Epidermal melanocyte (primary cell): ENCODE results near the gene ERCC3.
"Not testable (repeated sequence)": the region's sequence is repeated elsewhere in the genome, so short reads cannot be mapped to it uniquely, and the experiment has no call there.

ENCODE experiments used
- DNase-seq: peaks from one replicate; pipeline ENCODE4 v3.0.0; 2011; ENCODE audit warnings: low spot score; ENCODE audit not compliant: insufficient read length

ERCC3 gene

GRCh38 chr2:127226520-127227263, 67.3 kb downstream of the ERCC3 start:
- no peak for DNase-seq

GRCh38 chr2:127226132-127226519, 67.8 kb downstream of the ERCC3 start:
- no peak for DNase-seq

- no peak for DNase-seq
These were observed 68.6 kb downstream of the ERCC3 start for GRCh38 chr2:127225186-127225960.

GRCh38 chr2:127224135-127224534, 69.8 kb downstream of the ERCC3 start:
- not testable (repeated sequence) for DNase-seq

- no peak for DNase-seq
These were observed 73.0 kb downstream of the ERCC3 start for GRCh38 chr2:127220768-127221527.

- no peak for DNase-seq
These were observed 73.7 kb downstream of the ERCC3 start, which contains the start of gene CYP27C1 for GRCh38 chr2:127220102-127220767. Gene CYP27C1 (minus strand): TSS chr2:127220299. CDS start chr2:127220270, 29 bp downstream.

GRCh38 chr2:127219171-127220070, 74.5 kb downstream of the ERCC3 start:
- no peak for DNase-seq

GRCh38 chr2:127218812-127219170, 75.2 kb downstream of the ERCC3 start:
- DNase-seq, result no peak

- no peak for DNase-seq
These were observed 76.2 kb downstream of the ERCC3 start for GRCh38 chr2:127217470-127218325.

- no peak for DNase-seq
These were observed 77.4 kb downstream of the ERCC3 start for GRCh38 chr2:127216593-127216992.

GRCh38 chr2:127216095-127216494, 77.8 kb downstream of the ERCC3 start:
- no peak for DNase-seq

GRCh38 chr2:127214201-127214600, 79.7 kb downstream of the ERCC3 start:
- not testable (repeated sequence) for DNase-seq

- no peak for DNase-seq
These were observed 85.6 kb downstream of the ERCC3 start for GRCh38 chr2:127208313-127208712.
